WERI-Rb-1 (cell line): ENCODE results near the gene CNIH3.
"Not testable (repeated sequence)": the region's sequence is repeated elsewhere in the genome, so short reads cannot be mapped to it uniquely, and the experiment has no call there.

ENCODE experiments used
- DNase-seq: peaks from one replicate; pipeline ENCODE4 v3.0.0-alpha.2; 2020
- H3K27ac ChIP-seq: fragments of 250-450 bp; sonication (Bioruptor Pico); 2 replicates; pipeline ENCODE4 v1.5.1; 2020; ENCODE audit warnings: mild to moderate bottlenecking, moderate library complexity
- H3K27me3 ChIP-seq: fragments of 250-450 bp; sonication (Bioruptor Pico); 2 replicates; pipeline ENCODE4 v1.5.1; 2021; ENCODE audit warnings: mild to moderate bottlenecking, low read depth, moderate library complexity; ENCODE audit not compliant: insufficient read depth, severe bottlenecking
- H3K36me3 ChIP-seq: fragments of 250-450 bp; sonication (Bioruptor Pico); 2 replicates; pipeline ENCODE4 v1.5.1; 2020; ENCODE audit warnings: mild to moderate bottlenecking, moderate library complexity
- H3K4me3 ChIP-seq: 2 replicates; pipeline ENCODE4 v1.5.1; 2011; ENCODE audit warnings: low read depth, mild to moderate bottlenecking, control low read depth, low read length
- H3K9me3 ChIP-seq: fragments of 250-450 bp; sonication (Bioruptor Pico); 2 replicates; pipeline ENCODE4 v1.5.1; 2021; ENCODE audit warnings: mild to moderate bottlenecking, moderate library complexity; ENCODE audit not compliant: severe bottlenecking
- CTCF ChIP-seq: IDR thresholded peaks from 2 replicates; pipeline ENCODE4 v1.5.1; 2011; ENCODE audit warnings: low read depth, mild to moderate bottlenecking, control low read depth, inconsistent platforms, low read length

Gene CNIH3

GRCh38 chr1:224615861-224616755 is at the start of gene CNIH3:
CNIH3 (plus strand) TSS chr1:224616317; CDS start chr1:224617175, 858 bp downstream.
- Histone ChIP-seq H3K36me3 (no peaks in the 10 kb centered on the region), H3K27me3 (no peaks in the 10 kb centered on the region), H3K4me3 (peak within 1 kb of the TSS; percentile 52), H3K27ac (no peak within 1 kb of the TSS), H3K9me3 (no peaks in the 10 kb centered on the region)
- peak; percentile 55 for DNase-seq
- no peak for TF ChIP-seq CTCF

- DNase-seq, H3K4me3 ChIP-seq, H3K9me3 ChIP-seq, H3K27ac ChIP-seq, H3K27me3 ChIP-seq, H3K36me3 ChIP-seq: not testable (repeated sequence)
Observed at GRCh38 chr1:224566492-224566891, 49.6 kb upstream of the CNIH3 start.

GRCh38 chr1:224569276-224569675 is 46.8 kb upstream of the CNIH3 start:
- Histone ChIP-seq H3K36me3 (no peaks in the 10 kb centered on the region), H3K27me3 (no peaks in the 10 kb centered on the region), H3K4me3 (no peak overlapping the region), H3K9me3 (no peaks in the 10 kb centered on the region), H3K27ac (no peak overlapping the region)
- TF ChIP-seq CTCF: no peak
- DNase-seq: no peak

GRCh38 chr1:224571975-224572374 is 44.1 kb upstream of the CNIH3 start:
- not testable (repeated sequence) for H3K9me3 ChIP-seq, H3K36me3 ChIP-seq, H3K27ac ChIP-seq, DNase-seq, H3K27me3 ChIP-seq, H3K4me3 ChIP-seq

- Histone ChIP-seq H3K36me3 (no peaks in the 10 kb centered on the region), H3K27me3 (no peaks in the 10 kb centered on the region), H3K27ac (no peak overlapping the region), H3K9me3 (no peaks in the 10 kb centered on the region), H3K4me3 (no peak overlapping the region)
- no peak for TF ChIP-seq CTCF
- DNase-seq: no peak
Observed at GRCh38 chr1:224579526-224579925, 36.6 kb upstream of the CNIH3 start.

- Histone ChIP-seq H3K36me3 (no peaks in the 10 kb centered on the region), H3K4me3 (no peak overlapping the region), H3K27me3 (no peaks in the 10 kb centered on the region), H3K27ac (no peak overlapping the region), H3K9me3 (no peaks in the 10 kb centered on the region)
- TF ChIP-seq CTCF: no peak
- DNase-seq: no peak
Observed at GRCh38 chr1:224580006-224580405, 36.1 kb upstream of the CNIH3 start.

GRCh38 chr1:224582041-224582440 is 34.1 kb upstream of the CNIH3 start:
- Histone ChIP-seq H3K9me3 (no peaks in the 10 kb centered on the region), H3K4me3 (no peak overlapping the region), H3K27ac (no peak overlapping the region), H3K36me3 (no peaks in the 10 kb centered on the region), H3K27me3 (no peaks in the 10 kb centered on the region)
- DNase-seq: no peak
- TF ChIP-seq CTCF: no peak
